ENCODE data around the gene ZNF44. TPM values are rescaled to one million over a fixed set of nuclear protein-coding genes. Genes with fewer than 3 reads are reported as not detected.
"Not testable (repeated sequence)": the region's sequence is repeated elsewhere in the genome, so short reads cannot be mapped to it uniquely, and the experiment has no call there.

The ZNF44 gene
- total RNA-seq, 1 donor from 2014 or later: 5.3 TPM

DNA sequence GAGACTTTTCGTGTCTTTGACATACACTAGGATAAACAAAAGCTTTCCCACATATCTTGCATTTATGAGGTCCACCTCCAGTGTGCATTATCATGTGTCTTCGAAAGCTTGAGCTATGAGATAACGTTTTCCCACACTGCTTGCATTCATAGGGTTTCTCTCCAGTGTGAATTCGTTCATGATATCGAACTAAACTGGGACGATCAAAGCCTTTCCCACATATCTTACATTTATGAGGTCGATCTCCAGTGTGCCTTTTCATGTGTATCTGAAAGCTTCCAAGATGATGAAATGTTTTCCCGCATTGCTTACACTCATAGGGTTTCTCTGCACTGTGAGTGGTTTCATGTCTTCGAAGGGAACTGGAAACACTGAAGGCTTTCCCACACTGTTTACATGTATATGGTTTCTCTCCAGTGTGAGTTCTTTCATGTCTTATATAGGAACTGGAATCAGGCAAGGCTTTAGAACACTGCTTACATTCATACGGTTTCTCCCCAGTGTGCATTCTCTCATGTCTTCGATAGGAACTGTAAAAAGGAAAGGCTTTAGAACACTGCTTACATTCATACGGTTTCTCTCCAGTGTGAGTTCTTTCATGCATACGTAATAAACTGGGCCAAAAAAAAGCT is 24.2 kb upstream of the ZNF44 start:
- TF ChIP-seq, protein P1, sequence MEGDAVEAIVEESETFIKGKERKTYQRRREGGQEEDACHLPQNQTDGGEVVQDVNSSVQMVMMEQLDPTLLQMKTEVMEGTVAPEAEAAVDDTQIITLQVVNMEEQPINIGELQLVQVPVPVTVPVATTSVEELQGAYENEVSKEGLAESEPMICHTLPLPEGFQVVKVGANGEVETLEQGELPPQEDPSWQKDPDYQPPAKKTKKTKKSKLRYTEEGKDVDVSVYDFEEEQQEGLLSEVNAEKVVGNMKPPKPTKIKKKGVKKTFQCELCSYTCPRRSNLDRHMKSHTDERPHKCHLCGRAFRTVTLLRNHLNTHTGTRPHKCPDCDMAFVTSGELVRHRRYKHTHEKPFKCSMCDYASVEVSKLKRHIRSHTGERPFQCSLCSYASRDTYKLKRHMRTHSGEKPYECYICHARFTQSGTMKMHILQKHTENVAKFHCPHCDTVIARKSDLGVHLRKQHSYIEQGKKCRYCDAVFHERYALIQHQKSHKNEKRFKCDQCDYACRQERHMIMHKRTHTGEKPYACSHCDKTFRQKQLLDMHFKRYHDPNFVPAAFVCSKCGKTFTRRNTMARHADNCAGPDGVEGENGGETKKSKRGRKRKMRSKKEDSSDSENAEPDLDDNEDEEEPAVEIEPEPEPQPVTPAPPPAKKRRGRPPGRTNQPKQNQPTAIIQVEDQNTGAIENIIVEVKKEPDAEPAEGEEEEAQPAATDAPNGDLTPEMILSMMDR (IDR thresholded peaks at IDR 0.05; ENCODE audit: insufficient read depth, low read length, poor library complexity, severe bottlenecking): no peak
- DNase-seq (ENCODE audit: low read depth): no peak
- Histone ChIP-seq H3K4me3 (ENCODE audit: low read depth, low read length) (no peak overlapping the region), H3K36me3 (ENCODE audit: control insufficient read depth, insufficient read depth, low read length) (no peaks in the 10 kb centered on the region), H3K27me3 (ENCODE audit: control insufficient read depth, insufficient read depth, low read length) (no peaks in the 10 kb centered on the region)

DNA sequence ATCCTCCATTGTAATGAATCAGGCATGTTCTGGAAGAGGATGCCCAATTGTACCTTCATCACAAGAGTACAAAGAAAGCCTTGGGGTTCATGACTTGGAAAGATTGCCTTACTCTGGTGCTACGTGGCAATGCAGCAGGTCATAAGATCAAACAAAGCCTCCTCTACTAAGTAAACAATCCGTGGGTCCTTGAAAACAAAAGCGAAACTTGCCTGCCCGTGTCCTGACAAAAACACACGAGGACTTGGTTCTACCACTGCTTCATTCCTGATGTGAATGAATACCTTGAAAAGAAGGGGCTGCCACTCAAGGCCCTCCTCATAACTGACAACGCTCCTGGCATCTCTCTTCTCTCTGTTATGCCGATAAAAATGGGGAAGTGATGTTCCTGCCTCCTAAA is 19.9 kb upstream of the ZNF44 start:
- TF ChIP-seq, protein P1 (IDR thresholded peaks at IDR 0.05; ENCODE audit: insufficient read depth, low read length, poor library complexity, severe bottlenecking): no peak
- Histone ChIP-seq H3K36me3 (ENCODE audit: control insufficient read depth, insufficient read depth, low read length) (no peaks in the 10 kb centered on the region), H3K4me3 (ENCODE audit: low read depth, low read length) (no peak overlapping the region), H3K27me3 (ENCODE audit: control insufficient read depth, insufficient read depth, low read length) (no peaks in the 10 kb centered on the region)
- no peak for DNase-seq (ENCODE audit: low read depth)

DNA sequence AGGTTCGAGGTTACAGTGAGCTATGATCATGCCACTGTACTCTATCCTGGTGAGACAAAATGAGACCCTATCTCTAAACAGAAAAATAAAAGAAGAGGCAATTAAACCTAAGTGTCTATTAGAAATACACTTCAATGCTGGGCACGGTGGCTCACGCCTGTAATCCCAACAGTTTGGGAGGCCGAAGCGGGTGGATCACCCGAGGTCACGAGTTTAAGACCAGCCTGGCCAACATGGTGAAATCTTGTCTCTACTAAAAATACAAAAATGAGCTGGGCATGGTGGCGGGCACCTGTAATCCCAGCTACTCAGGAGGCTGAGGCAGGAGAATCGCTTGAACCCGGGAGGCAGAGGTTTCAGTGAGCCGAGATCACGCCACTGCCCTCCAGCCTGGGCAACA is 14.2 kb upstream of the ZNF44 start:
- H3K36me3 ChIP-seq (ENCODE audit: control insufficient read depth, insufficient read depth, low read length); H3K27me3 ChIP-seq (ENCODE audit: control insufficient read depth, insufficient read depth, low read length); H3K4me3 ChIP-seq (ENCODE audit: low read depth, low read length); DNase-seq (ENCODE audit: low read depth): not testable (repeated sequence)

DNA sequence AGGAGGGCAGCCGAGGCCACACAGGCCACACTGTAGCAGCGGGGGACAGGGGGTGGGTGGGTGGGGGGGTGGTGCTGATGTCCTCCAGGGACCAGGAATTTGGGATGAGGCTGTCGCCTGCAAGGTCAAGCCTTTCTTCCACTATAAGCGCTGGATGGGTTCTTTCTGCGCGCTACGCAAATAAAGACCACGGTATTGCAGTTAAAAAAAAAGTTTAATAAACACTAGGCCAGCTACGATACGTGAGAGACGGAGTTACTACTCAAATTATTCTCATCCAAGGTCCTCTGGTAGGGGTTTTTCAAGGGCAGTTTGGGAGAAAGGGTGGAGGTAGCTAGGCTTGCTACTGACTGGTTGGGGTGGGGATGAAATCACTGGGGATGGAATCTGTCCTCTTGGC is 508 bp upstream of the ZNF44 start:
- DNase-seq (ENCODE audit: low read depth): no peak
- no peaks in the 10 kb centered on the region for H3K36me3 ChIP-seq (ENCODE audit: control insufficient read depth, insufficient read depth, low read length)
- peak overlapping the region; percentile 99 for H3K4me3 ChIP-seq (ENCODE audit: low read depth, low read length)
- H3K27me3 ChIP-seq (ENCODE audit: control insufficient read depth, insufficient read depth, low read length): no peaks in the 10 kb centered on the region
- TF ChIP-seq, protein P1 (IDR thresholded peaks at IDR 0.05; ENCODE audit: insufficient read depth, low read length, poor library complexity, severe bottlenecking): no peak

DNA sequence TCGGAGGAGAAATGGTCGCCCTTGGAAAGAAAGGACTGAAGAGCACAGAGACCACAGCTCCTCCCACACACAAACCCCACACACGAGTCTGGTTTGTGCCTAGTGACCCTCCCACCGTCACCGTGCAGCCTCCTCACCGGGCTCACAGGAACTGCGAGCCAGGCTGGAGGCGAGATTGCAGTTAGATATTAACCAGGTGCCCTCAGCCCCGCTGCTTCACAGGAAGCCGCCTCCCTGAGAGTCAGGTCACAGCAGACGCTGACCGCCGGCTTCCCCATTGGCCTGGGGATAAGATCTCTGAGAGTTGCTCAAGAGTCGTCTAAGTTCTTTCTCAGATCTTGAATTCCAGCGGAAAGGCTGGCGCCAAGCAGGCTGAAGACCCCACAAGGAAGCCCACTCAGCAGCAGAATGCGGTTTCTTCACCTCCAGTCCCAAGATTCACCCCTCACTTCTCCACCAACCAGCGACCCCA is 870 bp downstream of the ZNF44 start:
- H3K36me3 ChIP-seq (ENCODE audit: control insufficient read depth, insufficient read depth, low read length): no peaks in the 10 kb centered on the region
- H3K27me3 ChIP-seq (ENCODE audit: control insufficient read depth, insufficient read depth, low read length): no peaks in the 10 kb centered on the region
- DNase-seq (ENCODE audit: low read depth): peak; percentile 77
- H3K4me3 ChIP-seq (ENCODE audit: low read depth, low read length): peak overlapping the region; percentile 99
- TF ChIP-seq, protein P1 (IDR thresholded peaks at IDR 0.05; ENCODE audit: insufficient read depth, low read length, poor library complexity, severe bottlenecking): no peak

DNA sequence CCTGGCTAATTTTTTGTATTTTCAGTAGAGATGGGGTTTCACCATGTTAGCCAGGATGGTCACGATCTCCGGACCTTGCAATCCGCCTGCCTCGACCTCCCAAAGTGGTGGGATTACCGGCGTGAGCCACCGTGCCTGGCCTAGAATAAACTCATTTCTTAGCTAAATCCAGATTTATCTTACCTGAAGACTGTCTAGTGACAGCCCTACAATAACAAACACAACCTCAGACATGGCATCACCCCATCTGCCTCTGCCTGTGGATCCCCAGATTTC is 5.0 kb downstream of the ZNF44 start:
- DNase-seq (ENCODE audit: low read depth): no peak
- Histone ChIP-seq H3K27me3 (ENCODE audit: control insufficient read depth, insufficient read depth, low read length) (no peaks in the 10 kb centered on the region), H3K4me3 (ENCODE audit: low read depth, low read length) (no peak overlapping the region), H3K36me3 (ENCODE audit: control insufficient read depth, insufficient read depth, low read length) (no peaks in the 10 kb centered on the region)
- TF ChIP-seq, protein P1 (IDR thresholded peaks at IDR 0.05; ENCODE audit: insufficient read depth, low read length, poor library complexity, severe bottlenecking): no peak
